Activated CD4-positive, alpha-beta T cell treated with anti-CD3 and anti-CD28 coated beads, Interleukin-2, Interleukin-4, amounts not matched to agents 100 ng/mL and 50 ng/mL, durations not matched to agents 16 hours and 8 hours (primary cell): ENCODE results near the gene UBE2G2.
"Not testable (repeated sequence)": the region's sequence is repeated elsewhere in the genome, so short reads cannot be mapped to it uniquely, and the experiment has no call there.

Experiments used
- DNase-seq: peaks from one replicate; pipeline ENCODE4 v3.0.0-alpha.2; 2020; ENCODE audit warnings: low spot score

Gene UBE2G2

DNA sequence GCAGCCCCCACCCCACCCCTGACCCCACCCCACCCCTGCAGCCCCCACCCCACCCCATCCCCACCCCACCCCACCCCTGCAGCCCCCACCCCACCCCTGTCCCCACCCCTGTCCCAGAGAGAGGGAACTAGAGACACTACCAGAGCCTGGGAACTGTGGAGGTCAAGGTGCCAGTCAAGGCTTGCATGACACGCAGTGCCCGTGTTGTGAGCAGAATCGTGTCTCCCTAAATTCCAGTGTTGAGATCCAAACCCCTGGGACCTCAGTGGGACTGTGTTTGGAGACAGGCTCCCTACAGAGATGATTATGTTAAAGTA is 34.7 kb upstream of the UBE2G2 start:
- no peak for DNase-seq

DNA sequence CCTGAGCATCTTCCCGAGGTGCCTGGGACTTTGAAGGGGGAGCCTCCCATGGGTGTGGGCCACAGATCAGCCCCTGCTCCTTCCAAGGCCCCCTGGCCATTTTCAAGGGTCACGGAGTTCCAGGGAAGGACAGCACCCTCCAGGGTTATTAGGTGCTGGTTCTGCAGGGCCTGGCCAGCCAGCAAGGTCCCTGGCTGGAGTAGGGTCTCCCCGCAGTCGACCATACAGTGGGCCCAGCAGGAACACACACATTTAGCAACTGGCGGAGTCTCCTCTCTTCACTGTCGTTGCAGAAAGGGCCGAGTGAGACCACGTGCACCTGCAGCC is 34.0 kb upstream of the UBE2G2 start:
- no peak for DNase-seq

- DNase-seq = no peak
These were observed 33.5 kb upstream of the UBE2G2 start for GRCh38 chr21:44834951-44835646.

DNA sequence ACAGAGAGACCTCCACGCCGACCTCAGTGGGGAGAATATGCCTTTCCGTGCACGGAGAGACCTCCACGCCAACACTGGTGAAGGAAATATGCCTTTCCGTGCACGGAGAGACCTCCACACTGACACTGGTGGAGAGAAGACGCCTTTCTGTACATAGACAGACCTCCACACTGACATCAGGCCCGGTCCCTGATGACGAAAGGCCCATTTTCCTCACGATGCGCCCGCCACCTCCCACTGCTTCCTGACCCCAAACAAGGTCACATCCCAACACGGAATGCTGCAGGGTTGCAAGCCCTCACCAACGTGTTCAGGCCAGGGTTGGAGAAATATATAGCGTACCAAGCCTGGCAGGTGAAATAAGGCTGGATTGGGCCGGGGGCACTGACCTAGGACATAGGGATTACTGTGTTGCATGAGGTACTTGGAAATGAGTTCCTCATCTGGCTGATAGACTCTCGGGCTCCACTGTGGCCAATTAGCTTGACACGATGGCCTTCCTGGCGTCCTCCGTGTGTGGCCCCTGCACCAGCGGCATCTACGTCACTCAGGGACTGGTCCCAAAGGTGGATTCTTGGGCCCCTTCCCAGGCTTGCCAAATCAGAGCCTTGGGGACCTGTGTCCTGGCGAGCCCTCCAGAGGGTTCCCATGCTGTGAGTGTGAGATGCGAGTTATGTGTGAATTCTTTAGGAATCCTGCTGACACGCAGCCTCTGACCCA is 32.8 kb upstream of the UBE2G2 start:
- DNase-seq = no peak

GRCh38 chr21:44833663-44834062 is 32.0 kb upstream of the UBE2G2 start:
- no peak for DNase-seq

DNA sequence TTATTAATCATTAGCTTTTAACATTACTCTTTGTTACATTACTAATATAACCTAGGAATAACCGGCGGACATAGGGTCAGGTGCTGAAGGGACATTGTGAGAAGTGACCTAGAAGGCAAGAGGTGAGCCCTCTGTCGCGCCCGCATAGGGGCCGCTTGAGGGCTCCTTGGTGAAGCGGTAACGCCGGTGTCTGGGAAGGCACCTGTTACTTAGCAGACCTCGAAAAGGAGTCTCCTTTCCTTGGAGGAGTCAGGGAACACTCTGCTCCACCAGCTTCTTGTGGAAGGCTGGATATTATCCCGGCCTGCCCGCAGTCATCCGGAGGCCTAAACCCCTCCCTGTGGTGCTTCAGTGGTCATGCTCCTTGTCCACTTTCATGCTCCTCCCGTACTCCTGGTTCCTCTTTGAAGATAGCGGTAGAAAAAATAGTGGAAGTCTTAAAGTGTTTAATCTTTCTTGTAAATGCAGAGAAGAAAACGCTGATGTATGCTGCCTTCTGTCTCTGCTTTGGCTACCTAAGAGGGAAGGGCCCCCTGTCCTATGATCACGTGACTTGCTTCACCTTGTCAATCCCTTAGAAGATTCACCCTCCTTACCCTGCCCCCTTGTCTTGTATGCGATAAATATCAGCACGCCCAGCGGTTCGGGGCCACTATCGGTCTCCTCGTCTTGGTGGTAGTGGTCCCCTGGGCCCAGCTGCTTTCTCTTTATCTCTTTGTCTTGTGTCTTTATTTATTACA is 31.1 kb upstream of the UBE2G2 start:
- not testable (repeated sequence) for DNase-seq

DNA sequence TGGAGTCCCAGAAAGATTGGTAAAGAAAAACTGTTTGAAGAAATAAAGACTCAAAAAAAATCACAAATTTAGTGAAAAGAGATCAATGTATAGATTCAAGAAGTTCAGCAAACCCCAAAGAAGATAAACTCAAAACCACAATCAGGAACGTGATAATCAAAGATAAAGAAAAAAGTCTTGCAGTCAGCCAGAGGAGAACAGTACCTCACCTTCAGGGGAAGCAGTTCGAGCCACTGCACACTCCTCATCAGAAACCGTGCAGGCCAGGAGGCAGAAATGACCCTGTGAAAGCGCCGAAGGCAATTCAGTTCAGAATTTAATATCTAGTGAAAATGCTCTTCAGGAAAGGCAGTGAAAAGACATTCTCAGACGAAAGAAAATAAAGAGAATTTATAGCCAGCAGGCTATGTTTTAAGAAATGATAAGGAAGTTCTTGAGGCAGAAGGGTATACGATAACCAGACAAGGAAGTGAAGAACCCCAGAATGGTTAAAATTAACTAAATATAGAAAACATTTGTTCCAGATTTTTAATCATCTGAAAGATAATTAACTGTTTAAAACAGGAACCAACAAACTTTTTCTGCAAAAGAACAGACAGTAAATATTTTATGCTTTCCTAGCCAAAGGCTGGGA is 29.7 kb upstream of the UBE2G2 start:
- no peak for DNase-seq

DNA sequence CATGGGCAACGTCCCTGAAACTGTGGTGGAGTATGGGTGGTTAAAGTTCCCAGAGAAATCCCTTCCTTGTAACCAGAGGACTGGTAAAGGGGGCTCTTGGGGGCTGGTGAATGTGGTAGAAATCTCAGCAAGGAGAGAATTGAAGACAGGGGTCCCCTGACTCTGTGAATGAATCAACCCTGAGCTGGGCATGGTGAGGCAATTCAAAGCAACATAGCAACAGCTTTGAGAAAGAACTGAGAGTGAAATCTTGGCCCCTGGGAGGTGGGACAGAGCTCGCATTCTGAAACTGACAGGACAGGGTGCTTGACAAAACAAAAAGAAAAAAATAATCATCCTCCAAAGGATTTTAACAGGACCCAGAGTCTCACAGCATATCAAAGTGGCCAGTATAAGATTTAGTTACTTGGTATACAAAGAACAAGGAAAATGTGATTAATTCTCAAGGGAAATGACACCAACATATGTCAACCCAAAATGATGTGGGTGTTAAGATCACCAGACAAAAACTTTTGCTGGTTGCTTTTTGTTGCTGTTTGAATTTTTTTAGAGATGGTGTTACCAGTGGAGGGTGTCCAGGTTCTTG is 28.0 kb upstream of the UBE2G2 start:
- no peak for DNase-seq

GRCh38 chr21:44828362-44829056 is 26.9 kb upstream of the UBE2G2 start:
- no peak for DNase-seq

GRCh38 chr21:44823179-44823660 is 21.6 kb upstream of the UBE2G2 start:
- no peak for DNase-seq

DNA sequence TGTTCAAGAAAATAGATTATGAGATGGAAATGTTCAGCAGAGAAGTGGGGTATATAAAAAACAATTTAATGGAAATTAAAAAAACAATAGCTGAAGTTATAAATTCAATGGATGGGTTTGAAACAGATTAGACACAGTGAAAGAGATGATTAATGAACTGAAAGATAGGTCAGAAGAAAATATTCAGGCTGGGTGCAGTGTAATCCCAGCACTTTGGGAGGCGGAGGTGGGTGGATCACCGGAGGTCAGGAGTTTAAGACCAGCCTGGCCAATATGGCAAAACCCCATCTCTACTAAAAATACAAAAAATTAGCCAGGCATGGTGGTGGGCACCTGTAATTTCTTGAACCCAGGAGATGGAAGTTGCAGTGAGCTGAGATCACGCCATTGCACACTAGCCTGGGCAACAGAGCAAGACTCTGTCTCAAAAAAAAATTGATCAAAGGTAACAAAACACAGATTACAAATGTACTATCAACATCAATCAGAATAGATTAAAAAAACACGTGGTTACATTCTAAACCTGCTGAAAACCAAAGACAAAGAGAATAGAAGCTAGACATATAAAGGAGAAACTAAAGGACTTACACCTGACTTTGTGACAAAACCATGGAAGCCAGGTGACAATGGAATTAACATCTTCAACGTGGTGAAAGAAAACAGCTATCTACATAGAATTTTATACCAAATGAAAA is 21.0 kb upstream of the UBE2G2 start:
- DNase-seq = no peak

- no peak for DNase-seq
These were observed 19.2 kb upstream of the UBE2G2 start for GRCh38 chr21:44820851-44821250.

DNA sequence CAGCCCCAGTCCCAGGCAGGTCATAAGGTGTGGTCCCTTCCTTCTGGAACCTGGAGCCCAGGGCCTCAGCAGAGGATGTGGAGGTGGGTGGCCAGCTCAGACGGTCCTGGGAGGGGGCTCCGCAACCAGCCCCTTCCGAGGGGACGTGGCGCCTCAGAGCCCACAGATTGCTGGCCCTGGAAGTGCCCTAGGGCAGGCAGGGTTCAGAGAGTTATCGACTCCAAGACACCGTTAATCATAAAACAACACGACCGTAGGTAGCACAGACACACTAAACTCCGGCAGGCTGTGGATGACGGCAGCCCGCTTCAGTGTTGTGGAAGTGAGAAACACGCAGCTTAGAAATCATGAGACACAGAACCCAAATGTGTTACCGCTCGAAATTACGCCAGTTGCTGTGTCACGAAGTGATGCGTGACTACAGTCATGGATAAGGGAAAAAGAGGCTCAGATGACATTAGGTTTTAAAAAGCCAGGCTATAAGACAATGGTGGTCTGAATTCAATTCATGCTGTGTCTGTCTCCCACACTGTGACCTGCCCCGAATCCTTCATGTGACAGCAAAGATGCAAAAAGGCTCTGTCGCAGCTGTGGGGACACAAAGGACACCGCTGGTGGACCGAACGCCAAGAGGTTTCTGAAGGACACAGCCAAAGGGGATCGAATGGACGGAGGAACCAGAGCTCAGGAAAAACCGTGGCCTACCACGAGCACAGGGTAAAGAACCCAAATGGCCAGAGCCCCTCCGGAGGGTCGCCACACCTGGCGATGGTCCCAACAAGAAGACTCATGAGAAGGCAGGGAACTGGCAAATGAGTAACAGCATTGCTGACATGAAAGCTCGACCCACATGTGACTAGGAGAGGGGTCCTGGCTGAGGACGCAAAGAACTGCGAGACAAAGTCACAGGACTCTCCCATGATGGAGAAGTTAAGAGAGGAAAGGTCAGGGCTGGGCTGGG is 17.9 kb upstream of the UBE2G2 start:
- DNase-seq = no peak

GRCh38 chr21:44818640-44819011 is 17.0 kb upstream of the UBE2G2 start:
- DNase-seq = no peak

DNA sequence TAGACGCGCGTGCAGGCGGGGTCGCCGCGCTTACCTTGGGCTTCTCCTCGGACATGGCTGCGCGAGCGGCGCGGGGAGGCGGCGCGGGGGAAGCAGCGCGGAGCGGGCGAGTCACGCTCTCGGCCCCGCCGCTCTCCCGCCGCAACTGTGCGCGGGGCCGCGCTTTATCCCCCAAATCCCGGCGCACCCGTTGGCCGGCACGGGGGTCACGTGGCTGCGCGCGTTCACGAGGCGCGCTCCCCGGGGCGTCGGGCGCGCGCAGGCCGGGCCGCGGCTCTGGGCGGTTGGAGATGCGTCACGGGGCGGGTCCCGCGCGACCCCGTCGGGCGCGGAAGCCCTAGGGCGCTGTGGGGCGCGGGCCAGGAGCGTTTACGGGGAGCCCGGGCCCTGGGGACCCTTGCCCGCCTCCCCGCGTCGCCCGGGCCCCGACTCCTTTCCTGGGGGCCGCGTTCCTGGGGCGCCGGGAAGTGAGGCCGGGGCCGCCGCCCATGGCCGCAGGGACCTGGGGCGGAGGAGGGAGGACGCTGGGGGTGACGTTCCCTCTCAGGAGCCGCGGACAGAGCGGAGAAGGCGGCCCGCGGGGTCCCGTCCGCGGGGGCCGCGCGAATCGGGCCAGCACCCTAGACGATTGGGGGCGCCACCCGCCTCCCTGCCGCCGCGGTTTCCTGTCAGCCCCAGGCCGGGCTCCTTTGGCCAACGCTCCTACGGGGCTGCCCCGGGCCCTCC is 16.5 kb upstream of the UBE2G2 start, which contains the start of gene SUMO3:
SUMO3 (minus strand) TSS at position 149 of the 726 bp plus-strand sequence; CDS start at position 55, 94 bp downstream.
- peak; percentile 83 for DNase-seq

GRCh38 chr21:44817506-44817880 is 15.9 kb upstream of the UBE2G2 start:
- DNase-seq = peak; percentile 94

DNA sequence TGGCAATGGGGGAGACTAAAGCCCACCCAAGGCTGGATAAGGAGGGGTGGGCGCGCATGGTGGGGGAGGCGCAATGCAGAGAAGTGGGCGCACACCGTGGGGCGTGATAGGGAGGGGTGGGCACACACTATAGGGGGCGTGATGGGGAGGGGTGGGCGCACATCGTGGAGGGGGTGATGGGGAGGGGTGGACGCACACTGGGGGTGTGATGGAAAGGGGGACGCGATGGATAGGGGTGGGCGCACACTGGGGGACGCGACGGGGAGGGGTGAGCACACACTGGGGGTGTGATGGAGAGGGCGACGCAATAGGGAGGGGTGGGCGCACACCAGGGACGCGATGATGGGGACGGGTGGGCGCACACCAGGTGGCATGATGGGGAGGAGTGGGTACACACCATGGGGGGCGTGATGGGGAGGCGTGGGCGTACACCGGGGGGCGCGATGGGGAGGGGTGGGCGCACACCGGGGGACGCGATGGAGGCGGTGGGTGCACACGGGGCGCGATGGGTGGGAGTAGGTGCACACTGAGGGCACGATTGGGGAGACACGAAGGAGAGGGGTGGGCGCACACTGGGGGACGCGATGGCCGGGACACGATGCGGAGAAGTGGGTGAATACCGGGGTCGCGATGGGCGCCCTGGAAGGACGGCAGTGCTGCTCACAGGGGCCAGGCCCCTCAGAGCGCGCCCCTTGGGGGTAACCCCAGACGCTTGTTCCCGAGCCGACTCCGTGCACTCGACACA is 15.3 kb upstream of the UBE2G2 start:
- no peak for DNase-seq

DNA sequence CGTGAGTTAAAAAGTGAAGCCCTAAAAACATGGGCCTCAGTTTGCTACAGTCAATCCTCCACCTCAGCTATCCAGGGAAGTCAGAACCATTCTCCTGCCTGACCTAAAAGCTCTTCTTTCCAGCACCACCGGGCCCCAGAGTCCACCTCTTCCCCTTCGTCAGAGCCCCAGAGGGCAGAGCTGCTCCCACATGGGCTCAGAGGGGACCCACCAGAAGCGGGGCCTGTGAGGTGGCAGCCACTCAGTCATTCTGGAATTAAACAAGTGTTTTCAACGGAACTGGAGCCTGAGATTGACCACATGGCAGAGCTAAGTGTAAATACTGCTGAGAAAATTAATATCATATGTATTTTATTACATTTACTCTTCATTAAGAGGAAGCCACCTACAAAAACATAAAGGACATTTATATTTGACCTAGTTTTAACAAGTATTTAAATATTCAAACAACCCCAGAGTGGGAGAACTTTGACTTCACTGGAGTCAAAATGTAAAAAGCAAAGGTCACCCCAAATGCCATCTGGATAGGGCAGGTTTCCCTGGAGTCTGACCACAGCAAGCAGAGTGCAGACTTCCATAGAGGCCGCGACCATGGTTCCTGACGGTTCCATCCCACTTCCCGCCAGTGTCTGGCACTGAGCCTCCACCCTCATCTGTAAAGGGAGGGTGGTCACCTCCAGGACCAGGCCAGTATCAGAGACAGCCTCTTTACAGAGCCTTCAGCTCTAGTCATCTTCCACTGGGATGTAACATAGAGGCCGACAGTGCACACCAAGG is 14.4 kb upstream of the UBE2G2 start:
- DNase-seq = no peak
